ENCODE data around the gene FAM120A. TPM values are rescaled to one million over a fixed set of nuclear protein-coding genes. Genes with fewer than 3 reads are reported as not detected.
A peak's percentile ranks its signal among the peaks of the same experiment; 100 is the strongest.

Gene FAM120A
- total and polyA plus RNA-seq, 2 of the 13 experiments (the other 11 are each of a cell fraction or from before 2014, with no cell fraction given), result 41.3 to 44.4 TPM

DNA sequence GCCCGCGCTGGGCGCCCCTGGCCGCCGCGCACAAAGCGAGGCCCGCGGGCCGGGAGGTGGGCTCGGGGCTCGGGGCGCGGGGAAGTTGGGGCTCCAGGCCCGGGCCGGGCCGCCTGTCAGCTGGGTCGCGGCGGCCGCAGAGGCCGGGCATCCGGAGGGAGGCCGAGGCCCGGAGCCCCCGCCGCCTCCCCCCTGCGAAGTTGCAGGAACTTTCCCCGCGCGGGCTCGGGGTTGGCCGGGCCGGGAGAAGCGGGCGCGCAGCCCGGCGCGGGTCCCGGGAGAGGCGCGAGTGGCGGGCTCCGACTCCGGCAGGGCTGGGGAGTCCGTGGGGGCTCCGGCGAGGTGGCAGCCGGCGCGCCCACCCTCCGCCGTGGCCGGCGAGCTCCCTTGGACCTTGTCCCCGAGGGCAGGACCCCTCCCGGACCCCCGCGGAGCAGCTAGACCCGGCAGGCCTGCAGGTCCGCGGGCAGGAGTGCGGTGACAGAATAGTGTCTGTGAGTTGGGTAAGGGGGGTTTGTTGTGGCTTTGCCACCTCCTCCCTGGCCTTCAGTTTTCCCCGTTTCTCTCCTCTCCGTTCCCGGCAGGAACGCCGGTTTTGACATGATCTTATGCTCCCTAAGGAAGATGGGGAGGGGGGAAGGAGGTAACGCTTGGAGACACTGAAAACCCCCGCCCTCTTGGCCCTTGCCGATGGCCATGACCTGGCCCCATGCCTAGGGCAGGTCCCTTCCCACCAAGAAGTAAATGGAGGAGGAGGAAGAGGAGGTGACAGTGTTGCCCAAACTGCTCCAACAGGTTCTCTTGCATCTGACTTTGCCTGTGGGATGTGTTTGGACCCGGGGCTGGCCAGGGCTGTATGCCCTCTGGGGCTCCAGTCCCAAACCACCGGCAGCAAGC, 125.8 kb downstream of the FAM120A start (continued):
- TF ChIP-seq, protein P1, sequence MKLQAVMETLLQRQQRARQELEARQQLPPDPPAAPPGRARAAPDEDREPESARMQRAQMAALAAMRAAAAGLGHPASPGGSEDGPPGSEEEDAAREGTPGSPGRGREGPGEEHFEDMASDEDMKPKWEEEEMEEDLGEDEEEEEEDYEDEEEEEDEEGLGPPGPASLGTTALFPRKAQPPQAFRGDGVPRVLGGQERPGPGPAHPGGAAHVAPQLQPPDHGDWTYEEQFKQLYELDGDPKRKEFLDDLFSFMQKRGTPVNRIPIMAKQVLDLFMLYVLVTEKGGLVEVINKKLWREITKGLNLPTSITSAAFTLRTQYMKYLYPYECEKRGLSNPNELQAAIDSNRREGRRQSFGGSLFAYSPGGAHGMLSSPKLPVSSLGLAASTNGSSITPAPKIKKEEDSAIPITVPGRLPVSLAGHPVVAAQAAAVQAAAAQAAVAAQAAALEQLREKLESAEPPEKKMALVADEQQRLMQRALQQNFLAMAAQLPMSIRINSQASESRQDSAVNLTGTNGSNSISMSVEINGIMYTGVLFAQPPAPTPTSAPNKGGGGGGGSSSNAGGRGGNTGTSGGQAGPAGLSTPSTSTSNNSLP (IDR thresholded peaks at IDR 0.05; ENCODE audit: low read depth, low read length), result no peak
- TF ChIP-seq ZNF841 (CRISPR knock-in tag; IDR thresholded peaks at IDR 0.05; ENCODE audit: borderline replicate concordance) (no peak), ZNF776 (CRISPR knock-in tag; IDR thresholded peaks at IDR 0.05) (no peak), ZNF160 (CRISPR knock-in tag; IDR thresholded peaks at IDR 0.05) (no peak), ZNF768 (CRISPR knock-in tag; IDR thresholded peaks at IDR 0.05) (peak; percentile 9; the same call in 1 of the 2 replicates), ZNF484 (CRISPR knock-in tag; IDR thresholded peaks at IDR 0.05; ENCODE audit: borderline replicate concordance, low read depth) (no peak), NPAS2 (CRISPR knock-in tag; IDR thresholded peaks at IDR 0.05; ENCODE audit: borderline replicate concordance) (no peak), TP53 (CRISPR knock-in tag; conservative IDR thresholded peaks at IDR 0.05) (no peak), KLF9 (CRISPR knock-in tag; IDR thresholded peaks at IDR 0.05; ENCODE audit: low read depth) (no peak), BORCS8-MEF2B (CRISPR knock-in tag; IDR thresholded peaks at IDR 0.05) (no peak), ZNF205 (CRISPR knock-in tag; IDR thresholded peaks at IDR 0.05) (no peak), ZNF564 (CRISPR knock-in tag; IDR thresholded peaks at IDR 0.05) (no peak), ZNF460 (CRISPR knock-in tag; IDR thresholded peaks at IDR 0.05; ENCODE audit: borderline replicate concordance) (no peak), ZKSCAN5 (CRISPR knock-in tag; IDR thresholded peaks at IDR 0.05) (no peak), ZNF501 (CRISPR knock-in tag; IDR thresholded peaks at IDR 0.05) (peak; percentile 33; the same call in 1 of the 2 replicates), ZNF746 (CRISPR knock-in tag; IDR thresholded peaks at IDR 0.05) (peak; percentile 33; the same call in 1 of the 2 replicates), ZNF883 (CRISPR knock-in tag; IDR thresholded peaks at IDR 0.05; ENCODE audit: not compliant biosample characterization) (no peak), ZBTB8A (CRISPR knock-in tag; IDR thresholded peaks at IDR 0.05; ENCODE audit: borderline replicate concordance, low read depth) (no peak), RAD21 (CRISPR knock-in tag; IDR thresholded peaks at IDR 0.05) (peak; percentile 30; the same call in 1 of the 2 replicates)
- TF ChIP-seq, protein P2, sequence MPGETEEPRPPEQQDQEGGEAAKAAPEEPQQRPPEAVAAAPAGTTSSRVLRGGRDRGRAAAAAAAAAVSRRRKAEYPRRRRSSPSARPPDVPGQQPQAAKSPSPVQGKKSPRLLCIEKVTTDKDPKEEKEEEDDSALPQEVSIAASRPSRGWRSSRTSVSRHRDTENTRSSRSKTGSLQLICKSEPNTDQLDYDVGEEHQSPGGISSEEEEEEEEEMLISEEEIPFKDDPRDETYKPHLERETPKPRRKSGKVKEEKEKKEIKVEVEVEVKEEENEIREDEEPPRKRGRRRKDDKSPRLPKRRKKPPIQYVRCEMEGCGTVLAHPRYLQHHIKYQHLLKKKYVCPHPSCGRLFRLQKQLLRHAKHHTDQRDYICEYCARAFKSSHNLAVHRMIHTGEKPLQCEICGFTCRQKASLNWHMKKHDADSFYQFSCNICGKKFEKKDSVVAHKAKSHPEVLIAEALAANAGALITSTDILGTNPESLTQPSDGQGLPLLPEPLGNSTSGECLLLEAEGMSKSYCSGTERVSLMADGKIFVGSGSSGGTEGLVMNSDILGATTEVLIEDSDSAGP (CRISPR knock-in tag; IDR thresholded peaks at IDR 0.05; ENCODE audit: borderline replicate concordance), result no peak
- TF ChIP-seq, protein P3, sequence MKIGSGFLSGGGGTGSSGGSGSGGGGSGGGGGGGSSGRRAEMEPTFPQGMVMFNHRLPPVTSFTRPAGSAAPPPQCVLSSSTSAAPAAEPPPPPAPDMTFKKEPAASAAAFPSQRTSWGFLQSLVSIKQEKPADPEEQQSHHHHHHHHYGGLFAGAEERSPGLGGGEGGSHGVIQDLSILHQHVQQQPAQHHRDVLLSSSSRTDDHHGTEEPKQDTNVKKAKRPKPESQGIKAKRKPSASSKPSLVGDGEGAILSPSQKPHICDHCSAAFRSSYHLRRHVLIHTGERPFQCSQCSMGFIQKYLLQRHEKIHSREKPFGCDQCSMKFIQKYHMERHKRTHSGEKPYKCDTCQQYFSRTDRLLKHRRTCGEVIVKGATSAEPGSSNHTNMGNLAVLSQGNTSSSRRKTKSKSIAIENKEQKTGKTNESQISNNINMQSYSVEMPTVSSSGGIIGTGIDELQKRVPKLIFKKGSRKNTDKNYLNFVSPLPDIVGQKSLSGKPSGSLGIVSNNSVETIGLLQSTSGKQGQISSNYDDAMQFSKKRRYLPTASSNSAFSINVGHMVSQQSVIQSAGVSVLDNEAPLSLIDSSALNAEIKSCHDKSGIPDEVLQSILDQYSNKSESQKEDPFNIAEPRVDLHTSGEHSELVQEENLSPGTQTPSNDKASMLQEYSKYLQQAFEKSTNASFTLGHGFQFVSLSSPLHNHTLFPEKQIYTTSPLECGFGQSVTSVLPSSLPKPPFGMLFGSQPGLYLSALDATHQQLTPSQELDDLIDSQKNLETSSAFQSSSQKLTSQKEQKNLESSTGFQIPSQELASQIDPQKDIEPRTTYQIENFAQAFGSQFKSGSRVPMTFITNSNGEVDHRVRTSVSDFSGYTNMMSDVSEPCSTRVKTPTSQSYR (CRISPR knock-in tag; IDR thresholded peaks at IDR 0.05; ENCODE audit: borderline replicate concordance), result no peak

Measured in HepG2 (cell line).